Measurements from ENCODE around the gene OR6J1. TPM values are rescaled to one million over a fixed set of nuclear protein-coding genes. Genes with fewer than 3 reads are reported as not detected.
A peak's percentile ranks its signal among the peaks of the same experiment; 100 is the strongest.

OR6J1 gene
- total RNA-seq, 1 experiment from 2014 or later: not detected

- Histone ChIP-seq H3K27me3 (ENCODE audit: low read length) (no peaks in the 10 kb centered on the region), H3K4me2 (ENCODE audit: low read length) (peak overlapping the region; percentile 60), H3K79me2 (ENCODE audit: low read length) (no peaks in the 10 kb centered on the region), H3K9me3 (ENCODE audit: low read length) (no peaks in the 10 kb centered on the region), H2AFZ (ENCODE audit: low read length) (peak overlapping the region; percentile 56), H3K27ac (ENCODE audit: low read length) (peak overlapping the region; percentile 65), H3K4me1 (ENCODE audit: insufficient read depth, low read length) (peaks cover 25% of the 10 kb centered on the region), H3K4me3 (ENCODE audit: low read length) (no peak overlapping the region), H3K9me2 (replicated peaks; ENCODE audit: low read length) (no peaks in the 10 kb centered on the region), H4K20me1 (ENCODE audit: low read length) (no peaks in the 10 kb centered on the region), H3K36me3 (ENCODE audit: low read depth, low read length) (peaks cover 16% of the 10 kb centered on the region), H3F3A (ENCODE audit: low read length, unreplicated experiment) (peaks cover 2% of the 10 kb centered on the region), H3K9ac (ENCODE audit: low read length) (no peak overlapping the region)
- DNase-seq (peak; percentile 97), ATAC-seq (peak; percentile 95)
- intact Hi-C loops (cut with micrococcal nuclease): loop anchor here (5.0 kb wide), 1 partner anchor 38 kb away; no protein-coding TSS in a partner anchor
- BruUV-seq (replicated peaks): no TSS peak
- ChIA-PET CTCF (no interaction called here), POLR2A (ENCODE audit: unreplicated experiment) (no interaction called here)
- TF ChIP-seq CTCF (conservative IDR thresholded peaks at IDR 0.05; ENCODE audit: low read depth, low read length) (no peak), EZH2phosphoT487 (IDR thresholded peaks at IDR 0.05; ENCODE audit: borderline replicate concordance, low read length) (no peak), EZH2 (IDR thresholded peaks at IDR 0.05; ENCODE audit: low read length, unreplicated experiment) (no peak)
Observed at GRCh38 chr14:22614240-22614799, 29.8 kb downstream of the OR6J1 start.

- peak overlapping the region; percentile 16; the same call in 1 of the 2 replicates for H3K9ac ChIP-seq (ENCODE audit: low read length)
- ATAC-seq: no peak
Observed at GRCh38 chr14:22613736-22614239, 30.4 kb downstream of the OR6J1 start.

More at GRCh38 chr14:22613736-22614239, 30.4 kb downstream of the OR6J1 start:
- Histone ChIP-seq H3K27me3 (ENCODE audit: low read length) (no peaks in the 10 kb centered on the region), H3K79me2 (ENCODE audit: low read length) (no peaks in the 10 kb centered on the region), H3K4me2 (ENCODE audit: low read length) (peak overlapping the region; percentile 60), H2AFZ (ENCODE audit: low read length) (peak overlapping the region; percentile 56), H3F3A (ENCODE audit: low read length, unreplicated experiment) (peaks cover 2% of the 10 kb centered on the region), H3K9me3 (ENCODE audit: low read length) (no peaks in the 10 kb centered on the region), H4K20me1 (ENCODE audit: low read length) (no peaks in the 10 kb centered on the region), H3K9me2 (replicated peaks; ENCODE audit: low read length) (no peaks in the 10 kb centered on the region), H3K4me3 (ENCODE audit: low read length) (no peak overlapping the region), H3K27ac (ENCODE audit: low read length) (peak overlapping the region; percentile 65), H3K36me3 (ENCODE audit: low read depth, low read length) (peaks cover 18% of the 10 kb centered on the region), H3K4me1 (ENCODE audit: insufficient read depth, low read length) (peaks cover 25% of the 10 kb centered on the region)
- intact Hi-C loops (cut with micrococcal nuclease): loop anchor here (5.0 kb wide), 1 partner anchor 39 kb away; no protein-coding TSS in a partner anchor
- ChIA-PET CTCF (no interaction called here), POLR2A (ENCODE audit: unreplicated experiment) (no interaction called here)
- no peak for DNase-seq
- TSS peak; percentile 33 for BruUV-seq (replicated peaks)
- TF ChIP-seq EZH2phosphoT487 (IDR thresholded peaks at IDR 0.05; ENCODE audit: borderline replicate concordance, low read length) (no peak), CTCF (conservative IDR thresholded peaks at IDR 0.05; ENCODE audit: low read depth, low read length) (no peak), EZH2 (IDR thresholded peaks at IDR 0.05; ENCODE audit: low read length, unreplicated experiment) (no peak)

All from PC-3 (cell line).